HG03045 (cell line): ENCODE results near the gene PCARE.
A peak's percentile ranks its signal among the peaks of the same experiment; 100 is the strongest.
"Not testable (repeated sequence)": the region's sequence is repeated elsewhere in the genome, so short reads cannot be mapped to it uniquely, and the experiment has no call there.

Experiments
- ATAC-seq: cut with Tn5 transposase; IDR thresholded peaks from one replicate; pipeline ENCODE4 v1.9.1; 2021; ENCODE audit warnings: mild to moderate bottlenecking, moderate library complexity; ENCODE audit not compliant: unreplicated experiment

The PCARE gene

DNA sequence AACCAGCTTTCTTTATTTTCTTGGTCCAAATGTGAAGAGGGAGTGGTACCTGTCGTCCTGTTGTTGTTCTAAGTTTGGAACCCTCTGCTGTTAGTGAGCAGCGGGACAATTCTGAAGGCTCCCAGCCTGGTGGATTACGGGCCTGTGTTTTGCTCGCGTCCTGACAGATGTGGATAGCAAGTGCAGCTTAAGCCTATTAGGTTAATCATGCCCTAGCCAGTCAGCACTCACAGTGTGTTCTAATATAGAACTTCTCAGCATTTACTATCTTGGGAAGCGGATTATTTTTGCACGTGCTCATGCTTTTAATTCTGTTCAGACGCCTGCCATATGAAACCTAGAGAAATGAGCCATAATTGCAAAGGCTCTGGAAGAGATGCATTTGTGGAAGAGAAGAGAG lies at the start of gene PCARE:
Gene PCARE (minus strand): TSS at position 113 of the 400 bp plus-strand sequence. CDS start 262 bp downstream, outside the sequence.
- ATAC-seq = no peak

- ATAC-seq = no peak
These were observed 49.5 kb upstream of the PCARE start for GRCh38 chr2:29123617-29124349.

- no peak for ATAC-seq
These were observed 46.5 kb upstream of the PCARE start for GRCh38 chr2:29120846-29121245.

DNA sequence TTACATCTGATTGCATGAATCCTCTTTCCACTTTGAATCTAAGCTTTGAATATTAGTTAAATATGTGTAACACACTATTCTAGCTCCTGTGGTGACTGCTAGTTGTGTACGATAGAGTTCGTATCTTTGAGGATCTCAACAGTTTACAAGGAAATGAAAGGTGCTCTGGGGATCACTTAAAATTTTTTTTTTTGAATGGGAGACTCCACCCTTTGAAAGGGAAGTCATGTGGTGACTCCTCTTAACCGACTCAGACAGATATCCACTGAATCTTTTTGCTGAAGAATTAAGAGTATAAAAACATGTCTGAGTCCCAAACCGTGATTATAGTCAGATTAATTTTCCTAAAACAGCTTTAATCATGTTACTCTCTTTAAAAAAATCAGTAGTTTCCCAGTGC lies 44.9 kb upstream of the PCARE start:
- ATAC-seq = no peak

- no peak for ATAC-seq
These were observed 43.4 kb upstream of the PCARE start for GRCh38 chr2:29117636-29118303.

DNA sequence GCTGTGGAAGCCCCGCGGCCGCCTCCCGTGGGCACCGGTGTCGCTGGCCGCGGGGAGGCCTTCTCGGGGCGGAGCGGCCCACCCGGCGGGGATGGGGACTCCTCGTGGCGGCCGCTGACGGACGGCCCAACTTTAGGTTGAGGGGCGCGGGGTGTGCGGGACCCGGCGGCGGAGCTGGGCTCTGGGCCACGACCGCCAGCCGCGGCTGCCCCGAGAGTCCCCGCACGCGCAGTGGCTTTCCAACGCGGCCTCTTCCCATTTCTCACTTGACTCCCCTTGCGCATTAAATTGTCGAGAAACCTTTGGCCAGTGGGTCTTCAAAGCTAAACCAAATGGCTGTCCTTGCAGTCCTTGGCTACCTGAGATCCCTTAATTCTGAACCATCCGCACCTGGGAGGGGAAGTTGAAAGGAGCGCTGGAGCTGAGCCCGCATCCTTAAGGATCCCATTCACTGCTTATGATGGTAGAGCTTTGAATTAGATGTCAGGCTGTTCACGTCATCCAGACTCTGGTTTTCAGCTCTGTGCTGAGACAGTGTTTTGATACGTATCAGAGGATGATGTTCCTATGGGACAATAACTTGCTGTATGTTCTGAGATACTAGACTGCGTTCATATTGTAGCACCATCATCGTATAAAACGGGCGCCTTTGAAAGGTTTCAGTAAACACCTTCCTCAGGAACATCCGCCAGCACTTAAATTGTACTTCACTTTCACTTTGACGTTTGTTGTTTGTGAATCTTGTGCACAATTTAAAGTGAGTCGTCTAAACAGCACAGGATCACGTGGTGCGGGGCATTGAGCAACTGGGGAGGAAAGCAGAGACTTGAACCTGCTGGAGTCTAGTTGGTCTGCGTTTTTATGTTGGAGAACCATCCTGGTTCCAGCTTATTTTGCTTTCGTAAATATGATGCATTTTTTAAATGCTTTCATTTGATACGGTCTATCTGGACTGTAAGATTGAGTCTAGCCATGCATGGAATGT lies 41.8 kb upstream of the PCARE start:
- peak; percentile 30 for ATAC-seq

DNA sequence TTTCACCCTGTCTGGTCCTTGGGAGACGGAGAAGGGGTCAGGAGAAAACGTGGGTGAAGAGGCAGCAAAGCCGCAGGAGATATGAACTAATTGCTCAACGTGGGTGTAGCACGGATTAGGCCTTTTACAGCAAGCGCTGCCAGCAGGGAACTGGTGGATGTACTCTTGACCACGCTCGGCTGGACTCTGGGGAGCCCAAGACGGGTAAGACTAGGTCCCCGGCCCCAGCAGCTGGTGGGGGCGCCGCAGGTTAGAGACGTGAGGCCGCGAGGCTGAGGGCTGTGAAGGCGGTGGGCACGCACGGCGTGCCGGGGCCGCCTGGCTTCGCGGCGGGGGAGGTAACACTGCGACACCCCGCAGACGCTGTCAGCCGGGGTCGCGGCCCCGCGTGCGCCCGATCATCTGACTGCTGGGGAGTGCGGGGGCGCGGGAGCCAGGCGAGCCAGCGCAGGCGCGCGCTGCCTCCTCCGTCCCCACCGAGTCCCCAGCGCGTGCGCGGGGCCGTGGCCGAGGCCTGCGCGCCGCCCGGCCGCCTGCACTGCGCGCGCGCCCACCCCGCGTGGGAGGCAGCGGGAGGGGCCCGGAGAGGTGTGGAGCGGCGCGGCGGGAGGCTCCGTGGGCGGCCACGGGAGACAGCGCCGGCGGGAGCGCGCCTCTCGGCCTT lies 40.8 kb upstream of the PCARE start, which contains the start of gene CLIP4:
Gene CLIP4 (plus strand): TSS at position 470 of the 664 bp plus-strand sequence. CDS start 5,974 bp downstream, outside the sequence.
- ATAC-seq = peak; percentile 63

DNA sequence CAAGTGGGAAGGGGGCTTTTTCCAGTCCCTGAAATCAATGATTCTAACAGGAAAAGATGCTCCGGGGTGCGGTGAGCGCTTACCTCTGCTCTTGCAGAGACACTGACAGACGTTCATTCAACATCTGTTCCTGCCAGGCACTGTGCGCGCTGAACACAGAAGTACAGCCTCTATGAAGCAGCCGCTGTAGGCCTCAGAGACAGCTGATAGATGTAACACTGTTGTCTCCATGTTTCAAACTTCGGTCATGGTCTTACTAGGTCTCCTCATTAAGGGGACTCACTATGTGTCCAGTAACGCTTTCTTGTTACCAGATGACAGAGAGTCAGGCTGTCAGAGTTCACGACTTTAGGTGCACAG lies 40.2 kb upstream of the PCARE start:
- no peak for ATAC-seq

GRCh38 chr2:29113891-29114321 lies 39.6 kb upstream of the PCARE start:
- ATAC-seq = no peak

DNA sequence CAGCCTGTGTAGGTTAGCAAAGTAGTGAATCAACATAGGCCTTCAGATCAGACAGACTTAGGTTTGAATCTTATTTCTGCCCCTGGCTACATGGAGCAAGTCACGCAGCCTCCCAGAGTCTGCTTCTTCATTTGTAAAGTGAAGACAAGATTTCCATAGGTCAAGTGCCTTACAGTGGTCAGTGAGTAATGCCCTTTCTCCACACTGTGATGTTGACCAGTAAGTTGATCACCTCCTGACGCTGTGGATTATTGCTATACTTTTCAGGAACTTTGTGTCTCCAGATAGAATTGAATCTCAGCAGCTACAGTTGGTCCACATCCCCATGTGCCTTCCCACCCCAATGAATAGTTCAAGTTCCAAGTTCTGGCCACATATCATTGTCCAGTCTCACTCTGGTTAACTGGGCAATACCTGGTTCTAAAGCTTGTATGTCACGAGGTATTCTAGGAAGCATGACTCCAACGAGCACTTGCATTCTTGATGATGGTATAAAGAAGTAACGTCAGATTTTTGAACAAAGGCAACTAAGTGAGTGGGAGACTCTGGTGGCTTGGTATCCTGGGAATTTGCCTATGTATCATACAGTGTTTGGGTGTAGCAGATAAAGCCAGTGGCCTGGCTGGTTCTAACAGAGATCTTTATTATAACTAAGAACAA lies 38.8 kb upstream of the PCARE start:
- no peak for ATAC-seq

DNA sequence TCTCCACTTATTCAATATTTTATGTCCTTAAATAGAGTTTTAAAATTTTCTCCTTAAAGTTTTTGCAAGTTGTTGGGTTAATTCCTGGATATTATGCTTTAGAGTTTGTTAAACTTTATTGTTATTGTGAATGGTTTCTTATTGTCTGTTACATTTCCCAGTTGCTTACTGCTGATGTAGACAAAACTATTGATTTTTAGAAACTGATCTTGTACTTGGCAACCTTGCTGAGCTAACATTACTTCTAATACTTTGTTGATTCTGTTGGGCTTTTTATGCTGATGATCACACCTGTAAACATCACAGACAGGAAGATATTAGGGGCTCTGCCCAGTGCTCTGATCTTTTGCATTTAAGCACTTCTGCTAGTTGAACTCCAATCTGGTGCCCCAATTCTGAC lies 38.1 kb upstream of the PCARE start:
- ATAC-seq = no peak

DNA sequence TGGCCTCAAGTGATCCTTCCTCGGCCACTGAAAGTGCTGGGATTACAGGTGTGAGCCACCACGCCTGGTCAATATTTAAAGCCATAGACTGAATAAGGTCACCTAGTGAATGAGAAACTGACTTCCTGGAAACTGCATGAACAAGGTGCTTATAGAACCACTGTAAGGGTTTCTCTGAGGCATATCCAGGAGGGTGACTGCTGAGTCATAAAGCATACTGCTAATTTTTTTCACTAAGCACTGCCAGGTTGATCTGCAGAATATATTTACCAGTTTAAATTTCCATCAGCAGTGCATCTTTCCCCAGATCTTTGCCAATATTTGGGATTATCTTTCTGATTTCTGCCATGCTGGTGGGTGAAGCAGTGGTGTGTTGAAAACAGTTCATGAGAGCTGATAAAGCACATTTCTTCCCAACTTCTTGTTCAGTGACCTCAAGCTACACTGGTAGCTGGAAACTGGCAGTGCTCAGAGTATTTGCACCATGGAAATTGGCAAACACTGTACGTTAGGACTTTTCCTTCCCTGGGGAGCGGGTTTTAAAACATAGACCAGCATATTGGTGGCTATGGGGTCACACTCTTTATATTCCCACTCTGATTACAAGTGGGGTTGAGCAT lies 36.7 kb upstream of the PCARE start:
- ATAC-seq = no peak

- no peak for ATAC-seq
These were observed 34.9 kb upstream of the PCARE start for GRCh38 chr2:29109246-29109645.

DNA sequence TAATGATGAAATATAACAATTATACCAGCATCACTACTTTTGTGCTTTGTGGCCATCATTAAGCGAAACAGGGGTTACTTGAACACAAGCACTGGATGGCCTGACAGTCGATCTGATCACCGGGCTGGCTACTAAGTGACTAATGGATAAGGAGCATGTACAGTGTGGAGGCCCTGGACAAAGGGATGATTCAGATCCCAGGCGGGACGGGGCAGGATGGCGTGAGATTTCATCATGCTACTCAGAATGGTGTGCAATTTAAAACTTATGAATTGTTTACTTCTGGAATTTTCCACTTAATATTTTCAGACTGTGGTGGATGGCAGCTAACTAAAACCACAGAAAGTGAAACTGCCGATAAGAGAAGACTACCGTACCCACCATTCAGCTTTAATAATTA lies 33.9 kb upstream of the PCARE start:
- ATAC-seq = no peak

- ATAC-seq = not testable (repeated sequence)
These were observed 33.2 kb upstream of the PCARE start for GRCh38 chr2:29107547-29107946.

GRCh38 chr2:29106980-29107388 lies 32.7 kb upstream of the PCARE start:
- ATAC-seq = no peak

DNA sequence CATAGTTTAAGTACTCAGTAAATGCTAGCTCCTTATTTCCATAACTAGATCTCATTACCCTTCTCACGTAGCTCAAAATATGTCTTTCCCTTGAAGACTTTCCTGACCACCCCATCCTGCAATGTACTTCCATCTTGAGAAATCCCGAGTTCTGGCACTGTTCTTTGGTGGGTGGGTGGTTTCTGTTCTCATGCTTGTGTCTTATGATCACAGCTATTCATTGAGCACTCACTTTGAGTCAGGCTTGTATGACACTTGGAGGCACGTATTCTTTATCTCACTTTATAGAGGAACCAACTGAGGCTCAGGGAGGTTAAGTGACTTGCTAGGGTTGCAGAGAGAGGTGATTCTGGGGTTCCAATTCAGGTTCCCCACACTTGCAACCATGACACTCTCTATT lies 31.9 kb upstream of the PCARE start:
- ATAC-seq = no peak

GRCh38 chr2:29105375-29105774 lies 31.1 kb upstream of the PCARE start:
- no peak for ATAC-seq

DNA sequence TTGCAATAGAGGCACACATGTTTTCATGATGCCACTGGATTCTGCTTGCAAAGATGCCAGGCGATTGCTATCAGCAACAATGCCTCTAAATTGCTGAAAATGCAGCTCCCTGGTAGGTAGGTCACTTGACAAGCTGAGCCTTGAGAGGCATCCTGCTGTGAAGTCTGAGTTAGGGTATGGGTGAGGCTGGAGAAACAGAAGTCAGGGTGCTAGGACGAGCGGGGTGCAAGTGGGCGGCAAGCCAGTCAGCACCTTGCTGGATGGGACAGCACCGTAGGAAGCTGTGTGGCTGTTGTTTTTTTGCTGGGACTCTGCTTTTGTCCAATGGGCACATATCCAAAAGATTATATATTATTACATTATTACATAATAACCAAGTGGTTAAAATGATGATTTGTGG lies 30.4 kb upstream of the PCARE start:
- no peak for ATAC-seq

DNA sequence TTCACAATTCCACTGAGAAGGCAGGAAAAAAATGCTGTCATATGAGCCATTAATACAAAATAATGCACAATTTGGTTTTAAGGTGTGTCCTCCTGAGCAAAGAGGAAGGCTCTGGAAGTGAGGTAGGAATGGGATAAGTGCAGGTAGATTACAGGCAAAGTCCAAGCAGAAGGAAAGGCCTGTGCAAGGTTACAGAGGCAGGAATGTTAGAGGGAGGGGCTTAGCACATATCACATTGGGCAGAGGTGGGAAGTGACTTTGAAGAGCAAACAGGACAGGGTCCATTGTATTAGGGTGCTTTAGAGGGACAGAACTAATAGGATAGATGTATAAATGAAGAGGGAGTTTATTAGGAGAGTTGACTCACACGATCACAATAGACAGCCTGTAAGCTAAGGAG lies 26.2 kb upstream of the PCARE start:
- no peak for ATAC-seq
